H9 (cell line): ENCODE measurements around the gene ATP13A3. TPM values are rescaled to one million over a fixed set of nuclear protein-coding genes. Genes with fewer than 3 reads are reported as not detected.

Source experiments
- DNase-seq: peaks from one replicate; pipeline ENCODE4 v3.0.0-alpha.2; 2017
- H2AFZ ChIP-seq: one replicate; pipeline ENCODE4 v1.6.1; 2013; ENCODE audit warnings: mild to moderate bottlenecking, low read length, control low read depth, moderate library complexity
- H2AK5ac ChIP-seq: 2 replicates; pipeline ENCODE4 v1.6.1; 2013; ENCODE audit warnings: low read length, control low read depth, mixed read lengths; ENCODE audit not compliant: insufficient read length
- H2BK120ac ChIP-seq: one replicate; pipeline ENCODE4 v1.6.1; 2013; ENCODE audit warnings: low read depth, mild to moderate bottlenecking, low read length, control low read depth, inconsistent platforms; ENCODE audit not compliant: poor library complexity, severe bottlenecking
- H2BK12ac ChIP-seq: 2 replicates; pipeline ENCODE4 v1.6.1; 2013; ENCODE audit warnings: low read length, control low read depth, mixed read lengths, low read depth; ENCODE audit not compliant: insufficient read length
- H2BK15ac ChIP-seq: 2 replicates; pipeline ENCODE4 v1.6.1; 2013; ENCODE audit warnings: low read depth, low read length, control low read depth
- H2BK20ac ChIP-seq: one replicate; pipeline ENCODE4 v1.6.1; 2013; ENCODE audit warnings: low read depth, mild to moderate bottlenecking, low read length, control low read depth, inconsistent platforms; ENCODE audit not compliant: poor library complexity, severe bottlenecking
- H2BK5ac ChIP-seq: 2 replicates; pipeline ENCODE4 v1.6.1; 2013; ENCODE audit warnings: low read length, control low read depth, mixed read lengths; ENCODE audit not compliant: insufficient read length
- H3K14ac ChIP-seq: 2 replicates; pipeline ENCODE4 v1.6.1; 2013; ENCODE audit warnings: low read length, control low read depth; ENCODE audit not compliant: insufficient read depth
- H3K18ac ChIP-seq: 2 replicates; pipeline ENCODE4 v1.6.1; 2013; ENCODE audit warnings: low read depth, mild to moderate bottlenecking, mixed read lengths, low read length, control low read depth; ENCODE audit not compliant: insufficient read length
- H3K23ac ChIP-seq: 2 replicates; pipeline ENCODE4 v1.6.1; 2013; ENCODE audit warnings: low read length, control low read depth, mixed read lengths, low read depth; ENCODE audit not compliant: insufficient read length
- H3K23me2 ChIP-seq: 2 replicates; pipeline ENCODE4 v1.6.1; 2013; ENCODE audit warnings: low read depth, mild to moderate bottlenecking, mixed read lengths, low read length, control low read depth; ENCODE audit not compliant: insufficient read length, poor library complexity, severe bottlenecking
- H3K27ac ChIP-seq: 2 replicates; pipeline ENCODE4 v1.5.1; 2013; ENCODE audit warnings: low read length, control low read depth, mixed read lengths, low read depth; ENCODE audit not compliant: insufficient read length
- H3K27me3 ChIP-seq: 2 replicates; pipeline ENCODE4 v1.6.1; 2013; ENCODE audit warnings: low read length, control low read depth, inconsistent platforms; ENCODE audit not compliant: insufficient read depth
- H3K4ac ChIP-seq: 2 replicates; pipeline ENCODE4 v1.6.1; 2013; ENCODE audit warnings: low read depth, mild to moderate bottlenecking, control low read depth, inconsistent platforms, low read length, moderate library complexity
- H3K4me1 ChIP-seq: 2 replicates; pipeline ENCODE4 v1.6.1; 2013; ENCODE audit warnings: low read length, control low read depth, inconsistent platforms; ENCODE audit not compliant: insufficient read depth
- H3K4me2 ChIP-seq: 2 replicates; pipeline ENCODE4 v1.6.1; 2013; ENCODE audit warnings: low read length, control low read depth, mixed read lengths; ENCODE audit not compliant: insufficient read length, insufficient read depth
- H3K56ac ChIP-seq: 2 replicates; pipeline ENCODE4 v1.6.1; 2013; ENCODE audit warnings: low read depth, mild to moderate bottlenecking, mixed read lengths, low read length, control low read depth; ENCODE audit not compliant: insufficient read length
- H3K79me1 ChIP-seq: 2 replicates; pipeline ENCODE4 v1.6.1; 2013; ENCODE audit warnings: low read depth, mild to moderate bottlenecking, moderate library complexity, low read length, control low read depth, inconsistent platforms; ENCODE audit not compliant: insufficient read depth, poor library complexity, severe bottlenecking
- H3K79me2 ChIP-seq: 2 replicates; pipeline ENCODE4 v1.6.1; 2013; ENCODE audit warnings: low read length, control low read depth, inconsistent platforms; ENCODE audit not compliant: insufficient read depth
- H3K9ac ChIP-seq: 2 replicates; pipeline ENCODE4 v1.6.1; 2013; ENCODE audit warnings: low read length, control low read depth, mixed read lengths; ENCODE audit not compliant: insufficient read length; ENCODE audit errors: extremely low read depth
- H3K9me3 ChIP-seq: one replicate; pipeline ENCODE4 v1.6.1; 2013; ENCODE audit warnings: low read depth, low read length, inconsistent platforms; ENCODE audit not compliant: control insufficient read depth
- H3T11ph ChIP-seq: one replicate; pipeline ENCODE4 v1.6.1; 2013; ENCODE audit warnings: mild to moderate bottlenecking, low read length, control low read depth, inconsistent platforms
- H4K20me1 ChIP-seq: one replicate; pipeline ENCODE4 v1.6.1; 2013; ENCODE audit not compliant: control insufficient read depth, insufficient read length, insufficient read depth
- H4K5ac ChIP-seq: 2 replicates; pipeline ENCODE4 v1.6.1; 2013; ENCODE audit warnings: low read depth, mild to moderate bottlenecking, mixed read lengths, low read length, control low read depth; ENCODE audit not compliant: insufficient read length
- H4K8ac ChIP-seq: replicated peaks from 2 replicates; pipeline ENCODE4 v1.6.1; 2013; ENCODE audit warnings: low read length, control low read depth, mixed read lengths, low read depth; ENCODE audit not compliant: insufficient read length
- H4K91ac ChIP-seq: 2 replicates; pipeline ENCODE4 v1.6.1; 2013; ENCODE audit warnings: low read depth, mild to moderate bottlenecking, moderate library complexity, mixed read lengths, low read length, control low read depth; ENCODE audit not compliant: insufficient read length
- H3K27ac Mint-ChIP-seq, 3 experiments: 2 replicates in 2 of 3; 3 replicates in 1 of 3; pipeline ENCODE4 v1.8.0; 2020 to 2021; ENCODE audit warnings: mixed read lengths in 3 of 3, mild to moderate bottlenecking in 1 of 3, moderate library complexity in 1 of 3
- H3K27me3 Mint-ChIP-seq: 2 replicates; pipeline ENCODE4 v1.8.0; 2021; ENCODE audit warnings: low read depth, mild to moderate bottlenecking, moderate library complexity, mixed read lengths
- H3K36me3 Mint-ChIP-seq, 3 experiments: 2 replicates in 2 of 3; 3 replicates in 1 of 3; pipeline ENCODE4 v1.8.0; 2020 to 2021; ENCODE audit warnings: low read depth in 3 of 3, mixed read lengths in 3 of 3; ENCODE audit not compliant: insufficient read depth in 1 of 3
- H3K4me1 Mint-ChIP-seq, 2 experiments: 2 replicates each; pipeline ENCODE4 v1.8.0; 2020; ENCODE audit warnings: mixed read lengths in 2 of 2
- H3K4me3 Mint-ChIP-seq, 2 experiments: 2 replicates in 1 of 2; 3 replicates in 1 of 2; pipeline ENCODE4 v1.8.0; 2020 to 2021; ENCODE audit warnings: mild to moderate bottlenecking in 2 of 2, mixed read lengths in 2 of 2, moderate library complexity in 1 of 2
- H3K9me3 Mint-ChIP-seq, 2 experiments: 2 replicates in 1 of 2; 3 replicates in 1 of 2; pipeline ENCODE4 v1.8.0; 2020; ENCODE audit warnings: mild to moderate bottlenecking in 2 of 2, mixed read lengths in 2 of 2, moderate library complexity in 1 of 2
- WGBS: extraction: QIAGEN DNeasy Blood & Tissue Kit; methylation state at CpG from one replicate; pipeline ENCODE4 v1.1.7; 2013; ENCODE audit warnings: missing lambda C conversion rate, low lambda C conversion rate, mixed read lengths; ENCODE audit not compliant: insufficient read length; ENCODE audit errors: extremely low coverage; 5-methylcytosine and 5-hydroxymethylcytosine counted together
- total RNA-seq: library from RNA; stranded (reverse); gene quantifications from 2 replicates; pipeline ENCODE4 v1.2.1, GENCODE V29; 2021
- TF ChIP-seq, protein P1 (sequence below): fragments of 200-600 bp; sonication (generic); conservative IDR thresholded peaks from 3 replicates; pipeline ENCODE4 v1.8.0; 2021; ENCODE audit warnings: antibody characterized with exemption, mild to moderate bottlenecking

The ATP13A3 gene
- total RNA-seq, 1 experiment from 2014 or later, result 78.5 TPM

DNA sequence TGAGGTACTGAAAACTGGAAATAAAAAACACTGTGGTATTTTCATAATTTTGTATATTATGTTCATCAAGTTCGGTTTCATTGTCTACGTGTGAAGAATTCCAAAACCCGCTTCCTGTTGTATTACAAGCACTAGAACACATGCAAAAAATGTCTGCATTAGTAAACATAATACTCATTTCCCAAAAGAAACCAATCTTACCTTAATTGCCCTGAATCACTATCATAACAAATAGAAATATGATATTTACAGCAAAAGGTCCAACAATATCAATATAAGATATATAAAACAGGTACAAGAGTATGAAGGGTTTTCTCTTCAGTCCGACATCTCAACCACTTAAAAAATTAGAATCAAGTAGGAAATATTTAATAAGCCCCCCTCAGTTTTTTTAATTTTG is 61.4 kb downstream of the ATP13A3 start:
- H3K18ac ChIP-seq, result no peak overlapping the region
- TF ChIP-seq, protein P1, sequence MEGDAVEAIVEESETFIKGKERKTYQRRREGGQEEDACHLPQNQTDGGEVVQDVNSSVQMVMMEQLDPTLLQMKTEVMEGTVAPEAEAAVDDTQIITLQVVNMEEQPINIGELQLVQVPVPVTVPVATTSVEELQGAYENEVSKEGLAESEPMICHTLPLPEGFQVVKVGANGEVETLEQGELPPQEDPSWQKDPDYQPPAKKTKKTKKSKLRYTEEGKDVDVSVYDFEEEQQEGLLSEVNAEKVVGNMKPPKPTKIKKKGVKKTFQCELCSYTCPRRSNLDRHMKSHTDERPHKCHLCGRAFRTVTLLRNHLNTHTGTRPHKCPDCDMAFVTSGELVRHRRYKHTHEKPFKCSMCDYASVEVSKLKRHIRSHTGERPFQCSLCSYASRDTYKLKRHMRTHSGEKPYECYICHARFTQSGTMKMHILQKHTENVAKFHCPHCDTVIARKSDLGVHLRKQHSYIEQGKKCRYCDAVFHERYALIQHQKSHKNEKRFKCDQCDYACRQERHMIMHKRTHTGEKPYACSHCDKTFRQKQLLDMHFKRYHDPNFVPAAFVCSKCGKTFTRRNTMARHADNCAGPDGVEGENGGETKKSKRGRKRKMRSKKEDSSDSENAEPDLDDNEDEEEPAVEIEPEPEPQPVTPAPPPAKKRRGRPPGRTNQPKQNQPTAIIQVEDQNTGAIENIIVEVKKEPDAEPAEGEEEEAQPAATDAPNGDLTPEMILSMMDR, result no peak
- H3K9me3 ChIP-seq, result no peaks in the 10 kb centered on the region
- no peaks in the 10 kb centered on the region for H3K79me1 ChIP-seq
- no peak overlapping the region for H2AK5ac ChIP-seq
- H2BK20ac ChIP-seq, result no peak overlapping the region
- no peak overlapping the region for H3K56ac ChIP-seq
- no peak overlapping the region for H2BK12ac ChIP-seq
- H3K14ac ChIP-seq, result no peak overlapping the region
- Mint-ChIP-seq H3K4me3 (no peak overlapping the region), H3K4me1 (no peaks in the 10 kb centered on the region), H3K27ac (no peak overlapping the region), H3K9me3 (no peaks in the 10 kb centered on the region), H3K36me3 (peaks cover 16 to 57% (median 55%) of the 10 kb centered on the region in 3 experiments; a peak in 6 of 7 replicates), H3K27me3 (no peaks in the 10 kb centered on the region)
- H4K5ac ChIP-seq, result no peak overlapping the region
- H2AFZ ChIP-seq, result no peak overlapping the region
- no peak overlapping the region for H2BK120ac ChIP-seq
- no peaks in the 10 kb centered on the region for H3K79me2 ChIP-seq
- H3K4ac ChIP-seq, result no peak overlapping the region
- no peak for DNase-seq
- no peak overlapping the region for H4K91ac ChIP-seq
- no peak overlapping the region for H3K27ac ChIP-seq
- no peak overlapping the region for H2BK5ac ChIP-seq
- no peaks in the 10 kb centered on the region for H4K20me1 ChIP-seq
- H3T11ph ChIP-seq, result no peak overlapping the region
- WGBS, result no CpG with 5 or more reads among the region's 4 CpGs
- no peaks in the 10 kb centered on the region for H3K4me1 ChIP-seq
- no peak overlapping the region for H3K23ac ChIP-seq
- no peak overlapping the region for H3K4me2 ChIP-seq
- no peak overlapping the region for H2BK15ac ChIP-seq
- no peaks in the 10 kb centered on the region for H3K27me3 ChIP-seq
- no peak overlapping the region for H4K8ac ChIP-seq
- H3K9ac ChIP-seq, result no peak overlapping the region
- H3K23me2 ChIP-seq, result no peaks in the 10 kb centered on the region
